ENCODE data around the gene AGAP3. TPM values are rescaled to one million over a fixed set of nuclear protein-coding genes. Genes with fewer than 3 reads are reported as not detected.

Gene AGAP3
- total RNA-seq, 3 donors from 2014 or later (not counting 1 experiment from before 2014, with no cell fraction given): 27.7 to 46.9 (median 42.8) TPM

GRCh38 chr7:151193203-151193978, 107.1 kb downstream of the AGAP3 start:
- H3K36me3 ChIP-seq (ENCODE audit: control insufficient read depth, insufficient read depth, low read length): no peaks in the 10 kb centered on the region
- no peak overlapping the region for H3K27ac ChIP-seq (ENCODE audit: low read length)
- no peak overlapping the region for H3K4me3 Mint-ChIP-seq
- no peaks in the 10 kb centered on the region for H3K36me3 Mint-ChIP-seq
- no peak for TF ChIP-seq CTCF (IDR thresholded peaks at IDR 0.05)
- H3K4me3 ChIP-seq (ENCODE audit: low read length): no peak overlapping the region
- no peaks in the 10 kb centered on the region for H3K9me3 Mint-ChIP-seq
- intact Hi-C loops (cut with micrococcal nuclease): no loop called here
- peaks cover 6% of the 10 kb centered on the region for H3K4me1 ChIP-seq (ENCODE audit: control insufficient read depth, insufficient read depth, low read length)
- no peaks in the 10 kb centered on the region for H3K4me1 Mint-ChIP-seq
- no peaks in the 10 kb centered on the region for H3K9me3 ChIP-seq (ENCODE audit: control insufficient read depth, insufficient read depth, low read length)
- DNase-seq (no peak), ATAC-seq (no peak)
- 91% methylated on average over 12 of the region's 14 CpGs for WGBS (ENCODE audit: insufficient coverage)
- no peaks in the 10 kb centered on the region for H3K27me3 ChIP-seq (ENCODE audit: control insufficient read depth, insufficient read depth, low read length)
- H3K27me3 Mint-ChIP-seq (ENCODE audit: low read depth in 2 of 2): peaks cover 6 to 9% of the 10 kb centered on the region in 2 donors
- no peak overlapping the region for H3K27ac Mint-ChIP-seq

Other genes with a start within 250 kb of the AGAP3 start
- gene AOC1, start 234.0 kb upstream of the AGAP3 start, total RNA-seq: not detected
- gene KCNH2, start 108.2 kb upstream of the AGAP3 start, total RNA-seq: under 1 TPM in 2 of 3 donors, not detected in 1; 0.39 to 0.60 TPM
- 1 to 10 TPM; 2.6 to 5.9 (median 3.8) TPM for gene NOS3, start 95.5 kb upstream of the AGAP3 start, total RNA-seq
- 1 to 10 TPM; 4.4 to 4.6 (median 4.5) TPM for gene ATG9B, start 62.0 kb upstream of the AGAP3 start, total RNA-seq
- 10 to 100 TPM; 50.6 to 60.5 (median 53.7) TPM for gene ABCB8, start 58.0 kb upstream of the AGAP3 start, total RNA-seq
- gene ASIC3, start 37.9 kb upstream of the AGAP3 start, total RNA-seq: 1 to 10 TPM; 5.7 to 7.9 (median 5.9) TPM
- 1 to 10 TPM; 6.2 to 8.0 (median 6.6) TPM for gene CDK5, start 28.6 kb upstream of the AGAP3 start, total RNA-seq
- gene SLC4A2, start 26.9 kb upstream of the AGAP3 start, total RNA-seq: 10 to 100 TPM; 60.4 to 87.3 (median 66.1) TPM
- gene FASTK, start 5.7 kb upstream of the AGAP3 start, total RNA-seq: 10 to 100 TPM; 72.8 to 89.4 (median 85.2) TPM
- 10 to 100 TPM; 44.1 to 49.8 (median 47.3) TPM for gene TMUB1, start 3.0 kb upstream of the AGAP3 start, total RNA-seq
- gene GBX1, start 81.2 kb downstream of the AGAP3 start, total RNA-seq: not detected
- gene ASB10, start 100.8 kb downstream of the AGAP3 start, total RNA-seq: not detected
- 1 to 10 TPM in 1 of 3 donors, not detected in 2; 2.5 TPM for gene H2BK1, start 124.0 kb downstream of the AGAP3 start, total RNA-seq
- 10 to 100 TPM; 12.1 to 26.1 (median 17.6) TPM for gene ABCF2, start 140.7 kb downstream of the AGAP3 start, total RNA-seq
- gene CHPF2, start 146.0 kb downstream of the AGAP3 start, total RNA-seq: 10 to 100 TPM; 47.0 to 51.6 (median 48.6) TPM
- 1 to 10 TPM; 3.1 to 8.7 (median 6.5) TPM for gene SMARCD3, start 162.2 kb downstream of the AGAP3 start, total RNA-seq